ENCODE results near the gene NOTCH1. TPM values are rescaled to one million over a fixed set of nuclear protein-coding genes. Genes with fewer than 3 reads are reported as not detected.

Gene NOTCH1
- total RNA-seq, 4 donors from 2014 or later, result 32.0 to 40.8 (median 36.2) TPM

DNA sequence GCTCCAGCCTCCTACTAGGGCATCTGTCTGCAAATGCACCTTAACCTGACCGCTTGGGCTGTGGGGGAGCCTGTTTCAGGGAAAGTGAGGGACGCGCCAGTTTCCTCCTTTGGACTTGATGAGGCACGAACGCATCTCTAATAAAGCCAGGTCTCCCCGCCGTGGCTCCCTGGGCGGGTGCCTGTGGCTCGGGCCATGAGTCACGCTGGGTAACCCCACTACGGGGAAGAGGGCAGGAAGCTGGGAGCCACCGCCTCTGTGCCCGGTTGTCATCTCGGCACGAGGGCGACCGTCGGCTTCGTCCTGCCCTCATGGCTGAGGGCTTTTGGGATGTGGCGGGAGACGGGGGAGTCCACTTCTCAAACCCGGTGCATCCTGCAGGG lies 12.1 kb downstream of the NOTCH1 start:
- H3K4me3 ChIP-seq, result peak overlapping the region in 3 of 4 donors; percentile 6 to 51 (median 15)
- H3K9me3 ChIP-seq, result no peaks in the 10 kb centered on the region
- peak overlapping the region; percentile 64 to 86 (median 74) for H3K27ac ChIP-seq
- H3K4me1 ChIP-seq, result peaks cover 75 to 97% (median 94%) of the 10 kb centered on the region in 3 donors
- WGBS, 2 donors, result 53% methylated on average over 3 of the region's 22 CpGs; no CpG with 5 or more reads in 1 of the 2 donors
- intact Hi-C loops (cut with DNase I), result no loop called here
- H3K27me3 ChIP-seq, result no peaks in the 10 kb centered on the region
- H3K36me3 ChIP-seq, result peaks cover 0 to 52% (median 0%) of the 10 kb centered on the region in 3 donors
- no peak for DNase-seq
- TF ChIP-seq, protein P1, sequence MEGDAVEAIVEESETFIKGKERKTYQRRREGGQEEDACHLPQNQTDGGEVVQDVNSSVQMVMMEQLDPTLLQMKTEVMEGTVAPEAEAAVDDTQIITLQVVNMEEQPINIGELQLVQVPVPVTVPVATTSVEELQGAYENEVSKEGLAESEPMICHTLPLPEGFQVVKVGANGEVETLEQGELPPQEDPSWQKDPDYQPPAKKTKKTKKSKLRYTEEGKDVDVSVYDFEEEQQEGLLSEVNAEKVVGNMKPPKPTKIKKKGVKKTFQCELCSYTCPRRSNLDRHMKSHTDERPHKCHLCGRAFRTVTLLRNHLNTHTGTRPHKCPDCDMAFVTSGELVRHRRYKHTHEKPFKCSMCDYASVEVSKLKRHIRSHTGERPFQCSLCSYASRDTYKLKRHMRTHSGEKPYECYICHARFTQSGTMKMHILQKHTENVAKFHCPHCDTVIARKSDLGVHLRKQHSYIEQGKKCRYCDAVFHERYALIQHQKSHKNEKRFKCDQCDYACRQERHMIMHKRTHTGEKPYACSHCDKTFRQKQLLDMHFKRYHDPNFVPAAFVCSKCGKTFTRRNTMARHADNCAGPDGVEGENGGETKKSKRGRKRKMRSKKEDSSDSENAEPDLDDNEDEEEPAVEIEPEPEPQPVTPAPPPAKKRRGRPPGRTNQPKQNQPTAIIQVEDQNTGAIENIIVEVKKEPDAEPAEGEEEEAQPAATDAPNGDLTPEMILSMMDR (IDR thresholded peaks at IDR 0.05), result no peak
- TF ChIP-seq POLR2A (IDR thresholded peaks at IDR 0.05), result no peak

DNA sequence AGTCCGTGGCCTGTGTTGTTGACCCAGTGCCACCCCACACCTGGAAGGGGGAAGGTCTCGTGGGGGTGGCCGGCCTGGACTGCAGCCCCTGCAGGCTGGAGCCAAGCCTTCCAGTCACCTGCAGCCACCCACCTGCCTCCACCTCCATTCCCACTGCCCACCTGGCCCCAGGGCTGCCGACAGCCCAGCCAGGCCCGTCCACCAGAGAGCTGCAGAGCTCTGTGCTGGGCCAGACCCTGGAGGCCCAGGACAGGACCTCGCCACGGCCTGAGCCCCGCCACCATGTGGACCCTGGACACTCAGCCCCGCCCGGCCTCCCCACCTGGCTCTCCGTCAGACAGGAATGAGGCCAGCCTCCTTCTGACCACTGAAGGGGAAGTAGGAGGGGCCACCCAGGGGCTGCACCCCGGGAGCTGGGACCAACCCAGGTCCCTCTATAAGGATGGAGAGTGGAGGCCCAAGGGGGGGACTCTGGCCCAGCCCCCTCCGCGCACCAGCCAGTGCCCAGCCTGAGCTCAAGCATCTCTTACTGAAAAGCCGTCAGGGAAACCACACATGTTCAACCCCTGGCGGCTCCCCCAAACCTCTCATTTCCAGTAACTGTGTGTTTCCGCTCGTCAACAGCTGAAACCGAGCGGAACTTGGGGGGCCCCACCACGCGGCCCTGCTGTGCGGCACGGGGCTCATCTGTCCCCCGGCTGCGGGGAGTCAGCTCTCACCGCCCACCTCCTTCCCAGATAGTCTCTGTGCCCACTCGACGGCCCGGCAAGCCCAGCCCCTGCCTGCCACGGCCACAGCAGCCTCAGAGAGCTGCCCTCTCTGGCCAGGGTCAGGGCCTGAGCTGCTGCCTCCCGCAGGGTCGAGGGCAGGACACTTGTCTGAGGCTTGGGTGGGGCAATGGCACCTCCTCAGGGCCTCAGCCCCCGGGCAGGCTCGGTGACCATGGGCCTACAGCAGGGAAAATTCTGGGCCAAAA lies 12.8 kb downstream of the NOTCH1 start:
- intact Hi-C loops (cut with DNase I), result no loop called here
- no peaks in the 10 kb centered on the region for H3K9me3 ChIP-seq
- TF ChIP-seq, protein P1 (IDR thresholded peaks at IDR 0.05), result no peak
- no peak for TF ChIP-seq POLR2A (IDR thresholded peaks at IDR 0.05)
- H3K27me3 ChIP-seq, result no peaks in the 10 kb centered on the region
- DNase-seq, result no peak
- peak overlapping the region in 3 of 4 donors; percentile 6 to 51 (median 15) for H3K4me3 ChIP-seq
- peak overlapping the region; percentile 64 to 86 (median 74) for H3K27ac ChIP-seq
- H3K36me3 ChIP-seq, result peaks cover 0 to 45% (median 0%) of the 10 kb centered on the region in 3 donors
- H3K4me1 ChIP-seq, result peaks cover 75 to 97% (median 91%) of the 10 kb centered on the region in 3 donors
- WGBS, 2 donors, result 53 to 67% methylated on average over 3 to 4 of the region's 35 CpGs

DNA sequence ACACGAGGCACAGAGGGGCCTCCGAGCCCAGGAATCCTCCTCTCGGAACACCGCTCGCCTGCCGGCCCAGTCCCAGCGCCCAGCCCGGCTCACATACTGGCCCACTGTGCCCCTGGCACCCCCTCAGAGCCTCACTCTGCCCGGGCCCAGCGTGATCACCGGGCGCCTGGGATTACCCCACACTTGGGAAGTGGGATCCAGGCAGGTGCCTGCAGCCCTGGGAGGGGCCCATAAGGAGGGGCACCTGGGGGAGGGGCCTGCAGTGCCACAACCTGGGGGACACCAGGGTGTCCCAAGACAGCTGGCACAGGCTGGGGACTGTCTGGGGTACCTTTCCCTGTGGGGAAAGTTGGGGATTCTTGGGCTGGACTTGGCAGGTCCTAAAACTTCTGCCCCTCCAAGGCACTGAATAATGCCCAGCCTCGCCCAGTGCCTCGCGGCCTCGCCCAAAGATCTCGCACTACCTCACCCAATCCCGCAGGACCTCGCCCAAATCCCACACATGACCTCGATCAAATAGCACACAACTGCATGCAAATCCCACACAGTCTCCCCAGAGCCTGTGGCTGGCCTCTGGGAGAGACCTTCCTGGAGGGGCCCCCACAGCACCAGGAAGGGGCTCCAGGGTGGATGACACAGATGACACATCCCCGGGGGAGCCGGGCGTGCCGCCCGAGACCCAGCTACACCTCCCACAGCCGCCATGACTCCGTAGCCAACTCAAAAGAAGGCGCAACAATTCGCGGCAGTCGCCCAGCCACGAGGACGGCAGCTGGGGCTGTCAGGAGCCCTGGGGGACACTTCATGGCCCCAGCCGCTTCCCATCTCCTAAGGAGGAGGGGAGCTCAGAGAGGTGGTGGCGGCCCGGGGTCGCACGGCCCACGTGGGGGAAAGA lies 13.7 kb downstream of the NOTCH1 start:
- Histone ChIP-seq H3K4me3 (peak overlapping the region in 1 of 4 donors; percentile 51), H3K9me3 (no peaks in the 10 kb centered on the region), H3K27me3 (no peaks in the 10 kb centered on the region), H3K27ac (peak overlapping the region; percentile 40 to 86 (median 73)), H3K4me1 (peaks cover 76 to 97% (median 90%) of the 10 kb centered on the region in 3 donors), H3K36me3 (peaks cover 0 to 35% (median 0%) of the 10 kb centered on the region in 3 donors)
- DNase-seq, result no peak
- 56 to 60% methylated on average over 2 to 8 of the region's 39 CpGs for WGBS, 2 donors
- intact Hi-C loops (cut with DNase I), result no loop called here
- TF ChIP-seq, protein P1 (IDR thresholded peaks at IDR 0.05), result no peak
- no peak for TF ChIP-seq POLR2A (IDR thresholded peaks at IDR 0.05)

- intact Hi-C loops (cut with DNase I), result no loop called here
- 66 to 69% methylated on average over 6 of the region's 37 CpGs for WGBS, 2 donors
- peaks cover 0 to 27% (median 0%) of the 10 kb centered on the region in 3 donors for H3K36me3 ChIP-seq
- peak overlapping the region; percentile 40 to 86 (median 73) for H3K27ac ChIP-seq
- peaks cover 74 to 97% (median 90%) of the 10 kb centered on the region in 3 donors for H3K4me1 ChIP-seq
- no peaks in the 10 kb centered on the region for H3K9me3 ChIP-seq
- no peak for TF ChIP-seq POLR2A (IDR thresholded peaks at IDR 0.05)
- TF ChIP-seq, protein P1 (IDR thresholded peaks at IDR 0.05), result no peak
- H3K27me3 ChIP-seq, result no peaks in the 10 kb centered on the region
- H3K4me3 ChIP-seq, result no peak overlapping the region
- no peak for DNase-seq
Measured at GRCh38 chr9:136531186-136531903, 14.5 kb downstream of the NOTCH1 start.
